Measurements from ENCODE around the gene VGF. TPM values are rescaled to one million over a fixed set of nuclear protein-coding genes. Genes with fewer than 3 reads are reported as not detected.
"Not testable (repeated sequence)": the region's sequence is repeated elsewhere in the genome, so short reads cannot be mapped to it uniquely, and the experiment has no call there.

VGF gene
- total RNA-seq, 4 donors from 2014 or later: not detected

GRCh38 chr7:101123703-101124068 is 41.7 kb downstream of the VGF start:
- ATAC-seq (no peak), DNase-seq (no peak)
- in situ Hi-C loops (cut with MboI; ENCODE audit: low sequenced_read_pairs in 4 of 4): no loop called here
- Histone ChIP-seq H3K27ac (peak overlapping the region in 2 of 4 donors; percentile 76 to 79), H3K4me1 (peaks cover 21 to 22% of the 10 kb centered on the region in 2 donors), H3K36me3 (no peaks in the 10 kb centered on the region), H3K27me3 (peaks cover 9 to 23% (median 22%) of the 10 kb centered on the region in 3 donors), H3K4me3 (no peak overlapping the region), H3K9me3 (no peaks in the 10 kb centered on the region)
- TF ChIP-seq POLR2A (IDR thresholded peaks at IDR 0.05) (no peak), CTCF (IDR thresholded peaks at IDR 0.05 in 4 of 5, conservative IDR thresholded peaks at IDR 0.05 in 1 of 5) (no peak)
- intact Hi-C loops (cut with DNase I; ENCODE audit: low total_unique reads): no loop called here

GRCh38 chr7:101122933-101123702 is 42.3 kb downstream of the VGF start:
- peaks cover 21 to 22% of the 10 kb centered on the region in 2 donors for H3K4me1 ChIP-seq
- intact Hi-C loops (cut with DNase I; ENCODE audit: low total_unique reads): no loop called here
- H3K4me3 ChIP-seq: no peak overlapping the region
- H3K27me3 ChIP-seq: peaks cover 9 to 23% (median 22%) of the 10 kb centered on the region in 3 donors
- H3K9me3 ChIP-seq: no peaks in the 10 kb centered on the region
- no peak for ATAC-seq
- peak overlapping the region in 3 of 4 donors; percentile 71 to 79 (median 76) for H3K27ac ChIP-seq
- DNase-seq: no peak
- no peaks in the 10 kb centered on the region for H3K36me3 ChIP-seq
- in situ Hi-C loops (cut with MboI; ENCODE audit: low sequenced_read_pairs in 4 of 4): no loop called here
- TF ChIP-seq POLR2A (IDR thresholded peaks at IDR 0.05) (no peak), CTCF (IDR thresholded peaks at IDR 0.05 in 4 of 5, conservative IDR thresholded peaks at IDR 0.05 in 1 of 5) (no peak)

- intact Hi-C loops (cut with DNase I; ENCODE audit: low total_unique reads) (no loop called here), in situ Hi-C loops (cut with MboI; ENCODE audit: low sequenced_read_pairs in 4 of 4) (no loop called here)
- no peaks in the 10 kb centered on the region for H3K9me3 ChIP-seq
- H3K4me3 ChIP-seq: peak overlapping the region; percentile 39 to 50 (median 44)
- H3K27ac ChIP-seq: peak overlapping the region; percentile 71 to 79 (median 75)
- TF ChIP-seq POLR2A (IDR thresholded peaks at IDR 0.05): no peak
- no peak for TF ChIP-seq CTCF (IDR thresholded peaks at IDR 0.05 in 4 of 5, conservative IDR thresholded peaks at IDR 0.05 in 1 of 5)
- no peaks in the 10 kb centered on the region for H3K36me3 ChIP-seq
- DNase-seq: peak; percentile 52 to 68
- H3K27me3 ChIP-seq: peaks cover 6 to 22% (median 18%) of the 10 kb centered on the region in 3 donors
- peaks cover 21 to 22% of the 10 kb centered on the region in 2 donors for H3K4me1 ChIP-seq
- peak; percentile 55 to 70 for ATAC-seq
Observed at GRCh38 chr7:101121991-101122932, 43.1 kb downstream of the VGF start.

GRCh38 chr7:101121631-101121990 is 43.8 kb downstream of the VGF start:
- ATAC-seq; DNase-seq; H3K9me3 ChIP-seq; in situ Hi-C loops (cut with MboI; ENCODE audit: low sequenced_read_pairs in 4 of 4); intact Hi-C loops (cut with DNase I; ENCODE audit: low total_unique reads); H3K36me3 ChIP-seq: not testable (repeated sequence)
- peaks cover 20 to 22% of the 10 kb centered on the region in 2 donors for H3K4me1 ChIP-seq
- H3K27me3 ChIP-seq: peaks cover 5 to 18% (median 14%) of the 10 kb centered on the region in 3 donors
- peak overlapping the region; percentile 39 to 50 (median 44) for H3K4me3 ChIP-seq
- peak overlapping the region; percentile 71 to 79 (median 75) for H3K27ac ChIP-seq

- H3K4me3 ChIP-seq: no peak overlapping the region
- H3K4me1 ChIP-seq: peaks cover 9 to 15% of the 10 kb centered on the region in 2 donors
- DNase-seq (no peak), ATAC-seq (no peak)
- no peaks in the 10 kb centered on the region for H3K9me3 ChIP-seq
- peaks cover under 1 to 14% (median 11%) of the 10 kb centered on the region in 3 donors for H3K27me3 ChIP-seq
- TF ChIP-seq CTCF (IDR thresholded peaks at IDR 0.05 in 4 of 5, conservative IDR thresholded peaks at IDR 0.05 in 1 of 5) (no peak), POLR2A (IDR thresholded peaks at IDR 0.05) (no peak)
- intact Hi-C loops (cut with DNase I; ENCODE audit: low total_unique reads) (no loop called here), in situ Hi-C loops (cut with MboI; ENCODE audit: low sequenced_read_pairs in 4 of 4) (no loop called here)
- peak overlapping the region in 1 of 4 donors; percentile 29 for H3K27ac ChIP-seq
- no peaks in the 10 kb centered on the region for H3K36me3 ChIP-seq
Observed at GRCh38 chr7:101120315-101120714, 45.1 kb downstream of the VGF start.

All from gastrocnemius medialis (tissue), 4 donors.